HG02610 (cell line): Measurements from ENCODE around the gene HTD2.
"Not testable (repeated sequence)": the region's sequence is repeated elsewhere in the genome, so short reads cannot be mapped to it uniquely, and the experiment has no call there.

Experiments
- ATAC-seq: cut with Tn5 transposase; IDR thresholded peaks from one replicate; pipeline ENCODE4 v1.9.1; 2021; ENCODE audit warnings: mild to moderate bottlenecking, moderate library complexity; ENCODE audit not compliant: unreplicated experiment

The HTD2 gene

GRCh38 chr3:58331593-58332152, 25.4 kb downstream of the HTD2 start:
- ATAC-seq: no peak

- ATAC-seq: peak; percentile 95
Observed at GRCh38 chr3:58332575-58333188, 26.4 kb downstream of the HTD2 start, which contains the start of gene PXK. PXK (plus strand) TSS chr3:58332892; CDS start chr3:58332989, 97 bp downstream.

- ATAC-seq: peak; percentile 28
Observed at GRCh38 chr3:58333206-58334012, 27.1 kb downstream of the HTD2 start.

- ATAC-seq: no peak
Observed at GRCh38 chr3:58334013-58334321, 27.6 kb downstream of the HTD2 start.

- ATAC-seq: no peak
Observed at GRCh38 chr3:58334506-58334884, 28.2 kb downstream of the HTD2 start.

DNA sequence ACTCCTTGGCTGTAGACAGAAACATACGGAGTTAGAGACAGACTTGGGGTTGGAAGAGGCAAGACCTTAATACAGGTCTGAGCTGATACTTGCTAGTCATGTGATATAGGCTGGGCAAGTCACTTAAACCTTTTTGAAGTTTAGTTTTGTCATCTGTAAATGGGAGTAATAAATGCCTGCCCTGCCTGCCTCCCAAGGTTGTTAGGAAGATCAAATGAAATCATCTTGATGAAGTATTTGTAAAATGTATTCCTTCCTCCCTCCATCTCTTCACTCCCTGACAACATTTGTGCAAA, 29.3 kb downstream of the HTD2 start:
- ATAC-seq: no peak

- ATAC-seq: no peak
Observed at GRCh38 chr3:58336135-58336882, 30.0 kb downstream of the HTD2 start.

- ATAC-seq: no peak
Observed at GRCh38 chr3:58337190-58337589, 30.9 kb downstream of the HTD2 start.

DNA sequence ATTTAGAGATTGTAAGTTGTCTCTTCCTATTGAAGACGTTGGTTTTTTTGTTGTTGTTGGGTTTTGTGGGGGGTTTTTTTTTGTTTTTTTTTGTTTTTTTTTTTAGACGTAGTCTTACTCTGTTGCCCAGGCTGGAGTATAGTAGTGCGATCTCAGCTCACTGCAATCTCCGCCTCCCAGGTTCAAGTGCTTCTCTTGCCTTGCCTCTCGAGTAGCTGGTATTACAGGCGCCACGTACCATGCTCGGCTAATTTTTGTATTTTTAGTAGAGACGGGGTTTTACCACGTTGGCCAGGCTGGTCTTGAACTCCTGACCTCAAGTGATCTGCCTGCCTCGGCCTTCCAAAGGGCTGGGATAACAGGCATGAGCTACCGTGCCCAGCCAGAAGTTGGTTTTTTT, 32.8 kb downstream of the HTD2 start:
- not testable (repeated sequence) for ATAC-seq

DNA sequence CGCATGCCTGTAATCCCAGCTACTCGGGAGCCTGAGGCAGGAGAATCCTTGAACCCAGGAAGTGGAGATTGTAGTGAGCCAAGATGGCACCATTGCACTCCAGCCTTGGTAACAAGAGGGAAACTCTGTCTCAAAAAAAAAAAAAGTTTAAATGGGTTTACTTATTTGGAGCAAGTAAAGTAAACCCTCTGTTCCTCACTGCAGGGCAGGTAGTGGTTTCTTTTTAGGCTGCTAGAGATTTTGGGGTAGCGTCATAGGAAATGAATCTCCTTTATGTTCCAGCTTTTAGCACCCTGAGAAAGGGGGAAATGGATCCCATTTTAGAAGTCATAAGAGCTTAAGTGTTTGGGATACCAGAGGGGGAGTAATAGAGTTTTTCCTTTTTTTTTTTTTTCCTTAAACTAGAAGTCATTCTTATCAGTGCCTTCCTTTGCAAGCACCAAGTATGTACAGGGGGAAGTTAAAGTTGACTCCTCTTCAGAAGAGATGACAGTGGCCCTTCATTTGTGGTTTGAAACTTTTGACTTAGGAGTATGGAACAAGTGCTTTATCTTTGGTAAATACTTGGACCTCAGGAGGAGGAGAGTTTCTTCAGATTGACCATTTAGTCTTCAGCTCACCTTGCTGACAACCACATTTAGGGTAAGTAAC, 34.4 kb downstream of the HTD2 start:
- no peak for ATAC-seq

GRCh38 chr3:58341376-58341775, 35.1 kb downstream of the HTD2 start:
- no peak for ATAC-seq

DNA sequence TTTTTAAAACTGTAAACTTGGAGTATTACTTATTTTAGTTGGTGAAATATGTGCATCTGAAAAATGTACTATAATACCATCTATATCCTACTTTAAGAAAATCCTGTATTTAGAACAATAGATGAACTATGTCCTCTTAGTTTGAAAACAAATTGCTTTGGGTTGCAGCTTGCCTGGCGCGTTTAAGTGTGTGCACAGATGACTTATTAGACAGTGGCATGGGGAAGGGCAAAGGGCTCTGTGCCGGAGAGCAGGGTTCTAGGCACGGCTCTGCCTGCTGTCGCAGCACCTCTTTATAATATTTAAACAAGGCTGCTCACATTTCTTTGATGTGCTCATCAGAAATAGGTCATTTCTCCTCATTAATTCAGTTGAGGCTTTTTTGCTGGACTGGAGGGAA, 36.4 kb downstream of the HTD2 start:
- ATAC-seq: no peak

GRCh38 chr3:58345457-58345856, 39.1 kb downstream of the HTD2 start:
- no peak for ATAC-seq

DNA sequence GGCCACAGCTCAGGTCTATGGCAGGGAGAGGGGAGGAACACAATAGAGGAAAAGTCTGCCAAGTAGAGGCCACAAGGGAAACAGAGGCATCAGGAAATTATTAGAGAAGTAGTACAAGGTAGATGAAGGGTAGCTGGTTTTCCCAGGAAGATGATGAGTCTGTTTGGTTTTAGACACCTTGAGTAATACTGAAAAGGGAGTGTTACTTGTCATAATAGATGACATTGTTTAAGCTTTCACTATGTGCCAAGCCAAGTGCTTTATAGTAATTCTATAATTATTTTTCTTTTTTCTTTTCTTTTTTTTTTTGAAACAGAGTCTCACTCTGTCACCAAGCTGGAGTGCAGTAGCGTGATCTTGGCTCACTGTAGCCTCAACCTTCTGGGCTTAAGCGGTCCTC, 40.0 kb downstream of the HTD2 start:
- ATAC-seq: no peak

DNA sequence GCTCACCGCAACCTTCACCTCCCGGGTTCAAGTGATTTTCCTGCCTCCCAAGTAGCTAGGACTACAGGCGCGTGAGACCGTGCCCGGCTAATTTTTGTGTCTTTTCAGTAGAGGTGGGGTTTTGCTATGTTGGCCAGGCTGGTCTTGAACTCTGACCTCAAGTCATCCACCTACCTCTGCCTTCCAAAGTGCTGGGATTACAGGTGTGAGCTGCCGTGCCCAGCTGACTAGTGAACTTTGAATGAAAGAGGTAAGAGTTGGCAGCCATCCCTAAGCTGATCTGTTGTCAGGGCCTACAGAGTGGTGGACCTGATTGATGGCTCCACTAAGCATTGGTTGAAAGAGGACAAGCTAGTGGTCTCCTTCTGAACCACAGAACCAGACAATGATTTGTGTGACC, 41.7 kb downstream of the HTD2 start:
- ATAC-seq: no peak

DNA sequence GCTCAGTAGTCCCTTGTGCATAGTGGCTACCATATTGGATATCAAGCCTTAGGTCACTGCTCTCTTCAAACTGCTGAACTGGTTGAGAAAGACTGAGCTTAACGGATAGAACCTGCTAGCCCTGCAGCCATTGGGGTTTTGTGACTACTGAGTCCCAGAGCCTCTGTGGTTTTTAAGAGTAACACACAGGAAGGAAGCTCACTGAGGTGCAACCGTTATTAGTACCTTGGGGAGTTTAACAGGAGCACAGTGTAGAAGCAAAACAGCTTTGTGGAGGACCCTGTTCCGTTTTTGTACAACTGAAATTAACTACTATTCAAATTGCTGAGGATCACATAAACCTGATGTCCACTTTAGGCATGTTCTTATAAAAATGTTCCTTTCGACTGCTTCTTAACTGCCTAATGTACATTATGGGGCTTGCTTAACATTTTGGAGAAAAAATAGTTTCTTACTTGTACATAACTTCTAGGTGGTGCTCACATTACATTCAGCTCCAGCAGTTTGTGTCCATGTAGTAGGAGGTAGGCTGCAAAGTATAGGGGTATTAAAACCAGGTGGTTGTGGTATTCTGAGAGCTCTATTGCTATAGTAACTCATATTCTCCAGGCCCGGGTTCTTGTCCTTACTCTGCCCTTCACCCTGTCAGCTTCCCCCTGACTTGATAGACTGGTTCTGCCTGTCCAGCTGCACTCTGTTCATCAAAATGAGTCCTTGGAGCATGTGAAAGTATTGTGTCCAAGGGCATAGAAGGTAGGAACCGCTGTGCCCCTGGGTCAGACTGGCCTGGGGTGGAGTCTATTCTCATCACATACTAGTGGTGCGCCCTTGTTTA, 43.7 kb downstream of the HTD2 start:
- peak; percentile 94 for ATAC-seq

DNA sequence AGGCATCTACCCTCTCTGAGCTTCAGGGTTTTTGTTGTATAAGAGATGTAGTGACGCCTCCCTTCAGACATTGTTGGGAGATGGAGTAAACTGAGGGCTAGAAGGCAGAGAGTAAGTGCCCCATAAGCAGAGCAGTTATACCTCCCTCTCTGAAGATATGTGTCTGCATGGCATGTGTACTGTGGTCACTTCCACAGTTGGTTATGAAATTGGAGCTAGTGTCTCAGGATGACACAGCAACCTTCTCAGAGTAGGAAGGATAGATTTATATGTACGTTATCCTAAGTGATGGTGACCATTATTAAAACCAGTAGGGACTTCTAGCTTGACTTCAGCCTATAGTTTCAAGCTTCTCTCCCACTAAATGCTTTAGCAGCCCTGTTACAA, 44.3 kb downstream of the HTD2 start:
- ATAC-seq: no peak

DNA sequence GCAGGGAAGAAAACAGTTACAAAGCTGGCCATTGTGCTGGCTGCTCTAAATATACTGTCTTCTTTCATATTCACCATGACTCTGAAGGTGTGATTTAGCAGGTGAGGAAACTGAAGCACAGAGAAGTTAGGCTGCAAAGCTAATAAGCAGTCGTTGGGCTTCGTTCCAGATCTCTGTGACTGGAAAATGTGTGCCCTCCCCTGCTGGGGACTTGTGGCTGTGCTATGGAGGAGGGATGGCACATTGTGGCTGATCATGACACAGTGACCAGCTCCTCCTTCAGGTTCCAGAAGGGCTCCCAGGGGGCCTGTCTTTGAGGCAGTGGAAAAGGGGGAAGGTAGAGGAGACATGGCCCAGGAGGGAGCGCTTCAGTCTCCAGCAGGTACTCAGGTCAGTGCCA, 45.6 kb downstream of the HTD2 start:
- ATAC-seq: no peak

DNA sequence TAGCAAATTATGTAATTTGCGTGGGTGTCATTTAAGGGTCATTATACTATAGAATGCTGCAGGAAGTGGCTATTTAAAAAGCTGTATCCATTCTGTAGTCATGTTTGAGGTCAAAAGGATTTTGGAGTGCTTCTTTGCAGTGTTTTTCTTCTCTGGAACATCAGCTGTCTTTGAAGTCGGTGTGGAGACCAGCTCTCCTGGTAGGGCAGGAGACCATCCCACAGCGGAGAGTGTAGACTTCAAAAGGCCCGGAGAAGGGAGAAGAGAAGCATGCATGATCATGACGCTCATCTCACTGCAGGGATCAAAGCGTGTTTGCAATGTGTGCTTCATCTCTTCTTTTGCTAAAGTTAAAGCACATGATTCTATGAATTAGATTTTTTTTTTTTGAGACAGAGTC, 46.3 kb downstream of the HTD2 start:
- ATAC-seq: no peak

DNA sequence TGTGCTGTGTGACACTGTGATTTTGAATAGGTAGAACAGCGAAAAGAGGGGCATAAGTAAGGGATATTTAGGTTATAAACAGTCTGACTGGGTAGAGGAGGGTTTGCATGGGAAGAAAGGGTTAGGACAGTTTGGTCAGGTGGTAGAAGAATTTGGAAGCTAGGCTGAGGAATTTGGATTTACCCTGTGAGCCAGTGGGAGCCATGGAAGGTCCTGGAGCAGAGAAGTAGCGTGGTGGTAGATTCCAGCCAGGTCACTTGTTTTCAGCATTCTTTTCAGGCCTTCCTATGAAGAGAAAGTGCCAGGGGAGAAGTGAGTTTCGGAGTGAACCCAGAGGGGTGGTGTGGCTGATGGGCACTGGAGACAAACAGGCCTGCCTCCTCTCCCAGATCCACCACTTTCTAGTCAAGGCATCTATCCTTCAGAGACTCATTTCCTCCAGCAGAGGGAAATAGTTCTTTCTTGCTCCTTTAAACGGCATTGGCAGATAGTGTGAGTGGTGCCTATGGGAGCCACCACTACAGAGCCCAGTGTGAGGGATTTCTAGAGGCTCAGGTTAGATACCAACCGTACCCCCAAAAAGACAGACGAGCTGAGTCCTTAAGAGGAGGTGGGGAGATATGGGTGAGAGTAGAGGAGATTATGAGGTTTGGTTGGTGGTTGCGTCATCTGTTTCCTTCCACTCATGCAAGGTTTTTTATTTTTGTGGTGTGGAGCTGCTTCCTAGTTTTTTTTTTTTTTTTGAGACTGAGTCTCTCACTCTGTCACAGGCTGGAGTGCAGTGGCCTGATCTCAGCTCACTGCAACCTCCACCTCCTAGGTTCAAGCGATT, 47.6 kb downstream of the HTD2 start:
- no peak for ATAC-seq
